LNCaP clone FGC (cell line): ENCODE results near the gene ACVR1B.

Source experiments
- DNase-seq: peaks from one replicate; pipeline ENCODE4 v3.0.0-alpha.2; 2011; ENCODE audit warnings: low read depth
- H3K4me3 ChIP-seq: 2 replicates; pipeline ENCODE4 v1.5.1; 2011; ENCODE audit warnings: mild to moderate bottlenecking, low read depth, low read length, control low read depth
- CTCF ChIP-seq: IDR thresholded peaks from 2 replicates; pipeline ENCODE4 v1.5.1; 2012; ENCODE audit warnings: mild to moderate bottlenecking; ENCODE audit not compliant: control insufficient read depth, insufficient read depth; ENCODE audit errors: extremely low read depth

Gene ACVR1B

DNA sequence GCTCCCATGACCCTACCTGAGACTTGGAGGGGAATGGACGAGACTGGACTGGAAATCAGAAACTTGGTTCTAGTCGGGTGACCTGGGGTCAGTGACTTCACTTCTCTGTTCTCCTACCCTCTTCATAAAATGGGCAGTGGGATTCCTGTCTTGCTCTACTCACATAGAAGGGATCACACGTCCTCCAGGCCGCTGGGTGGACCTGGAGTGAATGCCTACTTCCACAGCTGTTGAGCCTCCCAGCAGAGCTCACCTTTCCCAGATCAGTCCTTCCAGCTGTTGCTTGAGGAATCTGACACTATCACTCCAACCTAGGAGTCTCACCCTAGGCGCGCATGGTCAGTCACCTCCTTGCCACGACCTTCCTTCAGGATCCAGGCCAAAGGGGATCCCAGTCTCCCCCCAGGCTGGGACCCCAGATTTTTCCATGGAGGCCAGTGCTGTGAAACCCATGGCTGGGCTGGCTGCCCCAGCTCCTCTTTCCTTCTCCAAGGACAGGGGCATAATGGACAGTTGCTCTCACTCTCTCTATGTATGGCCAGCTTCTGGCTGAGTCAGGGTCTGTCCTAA, 43.6 kb upstream of the ACVR1B start:
- no peak overlapping the region for H3K4me3 ChIP-seq
- DNase-seq, result no peak
- TF ChIP-seq CTCF, result no peak

GRCh38 chr12:51908876-51909592, 42.5 kb upstream of the ACVR1B start:
- H3K4me3 ChIP-seq, result no peak overlapping the region
- TF ChIP-seq CTCF, result no peak
- DNase-seq, result no peak

DNA sequence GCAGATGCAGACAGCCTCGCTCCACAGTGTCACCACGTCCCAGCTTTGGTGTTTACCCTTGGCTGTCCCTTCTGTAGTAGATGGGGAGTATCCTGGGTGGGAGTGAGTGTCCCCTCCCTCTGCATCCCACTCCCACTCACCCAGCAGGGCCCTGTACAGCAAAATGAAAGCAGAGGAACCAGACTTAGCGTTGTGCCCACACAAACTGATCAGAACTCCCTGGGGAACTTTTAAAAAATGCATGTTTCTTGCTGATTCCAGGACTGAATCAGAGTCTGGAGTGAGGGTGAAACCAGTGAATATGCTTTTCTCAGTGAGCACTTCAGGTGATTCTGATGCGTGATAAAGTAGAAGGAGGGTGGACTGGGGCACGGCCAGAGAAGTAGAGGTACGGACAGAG, 41.3 kb upstream of the ACVR1B start:
- no peak for DNase-seq
- H3K4me3 ChIP-seq, result no peak overlapping the region
- no peak for TF ChIP-seq CTCF

- no peak for TF ChIP-seq CTCF
- no peak overlapping the region for H3K4me3 ChIP-seq
- DNase-seq, result no peak
These were observed 40.8 kb upstream of the ACVR1B start for GRCh38 chr12:51910691-51911090.

- DNase-seq, result no peak
- no peak overlapping the region for H3K4me3 ChIP-seq
- no peak for TF ChIP-seq CTCF
These were observed 40.2 kb upstream of the ACVR1B start for GRCh38 chr12:51911307-51911706.

DNA sequence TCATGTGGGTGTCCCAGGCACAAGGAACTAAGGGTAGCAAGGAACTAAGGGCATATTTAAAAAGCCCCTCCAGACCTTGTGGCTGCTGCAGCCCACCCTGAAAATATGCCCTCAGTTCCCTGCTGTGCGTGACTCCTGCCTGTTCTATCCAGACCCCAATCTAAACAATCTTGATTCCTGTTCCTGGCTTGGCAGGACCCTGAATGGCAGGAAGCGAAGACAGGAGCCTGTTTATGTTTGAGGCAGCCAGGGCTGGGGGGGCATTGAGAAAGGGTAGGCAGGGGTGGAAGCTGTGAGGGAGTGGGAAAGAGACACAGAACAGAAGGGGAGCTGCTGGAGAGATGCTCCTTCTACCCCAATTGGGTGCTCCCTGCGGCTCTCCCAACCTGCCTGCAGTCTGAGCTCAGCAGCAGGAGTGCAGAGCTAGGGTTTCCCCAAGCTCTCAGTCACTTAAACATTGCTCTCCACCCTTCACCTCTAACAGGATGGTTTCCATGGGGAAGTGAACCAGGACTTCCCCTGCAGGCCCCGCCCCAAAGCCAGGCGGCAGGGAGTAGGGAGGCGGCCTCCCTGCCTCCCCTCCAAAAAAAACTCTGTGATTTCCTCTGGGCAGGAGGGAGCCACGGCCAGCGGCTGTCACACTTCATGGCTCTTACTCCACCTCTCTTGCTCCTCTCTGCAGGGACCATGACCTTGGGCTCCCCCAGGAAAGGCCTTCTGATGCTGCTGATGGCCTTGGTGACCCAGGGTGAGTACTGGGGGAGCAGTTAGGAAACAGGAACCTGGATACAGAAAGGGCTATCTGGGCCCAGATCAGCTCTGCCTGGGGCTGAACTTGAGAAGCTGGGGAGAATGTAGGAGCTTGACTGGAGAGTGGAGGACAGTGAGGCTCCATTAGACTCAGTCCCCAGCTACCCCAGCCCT, 39.4 kb upstream of the ACVR1B start:
- no peak overlapping the region for H3K4me3 ChIP-seq
- TF ChIP-seq CTCF, result no peak
- no peak for DNase-seq
